BLaER1 (cell line): ENCODE results near the gene CEP63.

ENCODE experiments used
- H3K27ac ChIP-seq: shearing (Covaris generic); formaldehyde crosslinking; 2 replicates; pipeline ENCODE4 v1.8.1; 2022
- H3K27me3 ChIP-seq: shearing (Covaris generic); formaldehyde crosslinking; 2 replicates; pipeline ENCODE4 v1.8.1; 2022
- H3K36me3 ChIP-seq: shearing (Covaris generic); formaldehyde crosslinking; 2 replicates; pipeline ENCODE4 v1.8.1; 2022
- H3K4me1 ChIP-seq: shearing (Covaris generic); formaldehyde crosslinking; 2 replicates; pipeline ENCODE4 v1.8.1; 2022
- H3K4me2 ChIP-seq: shearing (Covaris generic); formaldehyde crosslinking; 2 replicates; pipeline ENCODE4 v1.8.1; 2022
- H3K4me3 ChIP-seq: shearing (Covaris generic); formaldehyde crosslinking; 2 replicates; pipeline ENCODE4 v1.8.1; 2022
- H3K9ac ChIP-seq: shearing (Covaris generic); formaldehyde crosslinking; 2 replicates; pipeline ENCODE4 v1.8.1; 2022
- H3K9me3 ChIP-seq: shearing (Covaris generic); formaldehyde crosslinking; 2 replicates; pipeline ENCODE4 v1.8.1; 2022
- H4K20me1 ChIP-seq: shearing (Covaris generic); formaldehyde crosslinking; 2 replicates; pipeline ENCODE4 v1.8.1; 2022
- Cebpa-rat ChIP-seq: shearing (Covaris generic); IDR thresholded peaks from 2 replicates; pipeline ENCODE4 v1.8.1; 2022

Gene CEP63

DNA sequence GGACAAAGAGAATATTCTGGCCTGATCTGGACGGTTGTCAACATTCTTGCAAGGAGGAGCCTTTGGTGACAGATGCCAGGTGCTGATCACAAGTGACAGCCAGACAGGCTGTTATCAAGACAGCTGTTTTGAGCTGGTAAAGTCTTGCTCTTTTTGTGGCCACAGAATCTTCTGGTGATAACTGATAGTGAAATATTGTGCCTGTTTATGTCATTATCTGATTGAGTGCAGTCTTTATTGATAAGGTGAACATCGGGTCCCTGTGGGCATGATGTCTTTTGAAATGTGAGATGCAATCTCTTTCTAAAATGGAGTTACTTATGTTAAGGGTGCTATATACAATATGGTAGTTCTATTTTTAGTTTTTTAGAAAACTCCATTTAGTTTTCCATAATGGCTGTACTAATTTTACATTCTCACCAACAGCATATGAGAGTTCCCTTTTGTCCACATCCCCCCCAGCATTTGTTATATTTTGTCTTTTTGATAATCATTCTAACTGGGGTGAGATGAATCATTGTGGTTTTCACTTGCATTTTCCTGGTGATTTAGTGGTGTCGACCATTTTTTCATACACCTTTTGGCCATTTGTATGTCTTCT, 10.7 kb downstream of the CEP63 start:
- peaks cover 55% of the 10 kb centered on the region for H4K20me1 ChIP-seq
- no peaks in the 10 kb centered on the region for H3K4me1 ChIP-seq
- peaks cover 54% of the 10 kb centered on the region for H3K36me3 ChIP-seq
- H3K4me3 ChIP-seq: no peak overlapping the region
- no peak for TF ChIP-seq Cebpa-rat
- H3K9me3 ChIP-seq: peaks cover 41% of the 10 kb centered on the region
- no peaks in the 10 kb centered on the region for H3K27me3 ChIP-seq
- H3K4me2 ChIP-seq: no peak overlapping the region
- no peak overlapping the region for H3K27ac ChIP-seq
- H3K9ac ChIP-seq: no peak overlapping the region

DNA sequence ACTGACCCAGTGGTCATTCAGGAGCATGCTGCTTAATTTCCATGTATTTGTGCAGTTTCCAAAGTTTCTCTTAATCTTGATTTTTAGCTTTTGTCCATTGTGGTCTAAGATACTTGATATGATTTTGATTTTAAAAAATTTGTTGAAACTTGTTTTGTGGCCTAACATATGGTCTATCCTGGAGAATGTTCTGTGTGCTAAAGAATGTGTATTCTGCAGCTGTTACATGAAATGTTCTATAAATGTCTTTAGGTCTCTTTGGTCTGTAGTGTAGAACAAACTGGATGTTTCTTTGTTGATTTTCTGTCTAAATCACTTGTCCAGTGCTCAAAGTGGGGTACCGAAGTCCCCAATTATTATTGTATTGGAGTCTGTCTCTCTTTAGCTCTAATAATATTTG, 17.4 kb downstream of the CEP63 start:
- Histone ChIP-seq H3K36me3 (peaks cover 84% of the 10 kb centered on the region), H3K4me2 (no peak overlapping the region), H3K9me3 (peaks cover 73% of the 10 kb centered on the region), H4K20me1 (peaks cover 26% of the 10 kb centered on the region; the same call in 1 of the 2 replicates), H3K27me3 (no peaks in the 10 kb centered on the region), H3K4me3 (no peak overlapping the region), H3K4me1 (no peaks in the 10 kb centered on the region), H3K27ac (no peak overlapping the region), H3K9ac (no peak overlapping the region)
- TF ChIP-seq Cebpa-rat: no peak

DNA sequence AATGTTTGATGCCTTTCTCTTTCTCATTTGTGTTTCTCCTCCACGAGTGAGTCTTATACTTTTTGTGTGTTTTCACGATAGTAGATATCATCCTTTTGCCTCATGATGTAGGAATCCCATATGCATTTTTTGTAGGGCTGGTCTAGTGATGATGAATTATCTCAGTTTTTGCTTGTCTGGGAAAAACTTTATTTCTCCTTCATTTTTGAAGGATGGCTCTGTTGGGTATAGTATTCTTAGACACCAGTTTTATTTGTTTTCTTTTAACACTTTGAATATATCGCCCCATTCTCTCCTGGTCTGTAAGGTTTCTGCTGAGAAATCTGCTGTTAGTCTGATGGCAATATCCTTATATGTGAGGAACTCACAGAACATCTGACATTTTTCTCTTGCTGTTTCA, 18.3 kb downstream of the CEP63 start:
- Histone ChIP-seq H3K4me3 (no peak overlapping the region), H3K9ac (no peak overlapping the region), H3K27ac (no peak overlapping the region), H4K20me1 (peaks cover 18% of the 10 kb centered on the region; the same call in 1 of the 2 replicates), H3K27me3 (no peaks in the 10 kb centered on the region), H3K4me2 (no peak overlapping the region), H3K9me3 (peaks cover 67% of the 10 kb centered on the region), H3K4me1 (no peaks in the 10 kb centered on the region), H3K36me3 (peaks cover 90% of the 10 kb centered on the region)
- no peak for TF ChIP-seq Cebpa-rat

DNA sequence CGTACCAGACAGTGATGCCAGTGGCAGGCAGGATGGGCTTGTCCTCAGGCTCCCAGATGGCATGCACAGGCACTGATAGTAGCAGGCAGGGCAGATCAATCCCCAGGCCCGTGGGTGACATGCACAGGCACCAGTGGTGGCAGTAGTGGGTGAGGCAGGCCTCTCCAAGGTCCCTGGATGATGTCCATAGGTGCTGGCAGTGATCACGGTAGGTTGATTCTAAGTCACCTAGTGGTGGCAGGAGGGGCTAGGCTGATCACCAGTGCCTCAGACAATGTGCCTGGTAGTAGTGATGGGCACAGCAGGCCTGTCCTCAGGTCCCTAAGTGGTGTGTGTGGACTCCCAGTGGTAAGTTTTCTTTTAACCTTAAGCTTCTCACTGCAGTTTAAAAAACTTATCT, 19.6 kb downstream of the CEP63 start:
- peaks cover 63% of the 10 kb centered on the region for H3K9me3 ChIP-seq
- no peak overlapping the region for H3K9ac ChIP-seq
- H3K4me2 ChIP-seq: no peak overlapping the region
- TF ChIP-seq Cebpa-rat: no peak
- H3K27me3 ChIP-seq: no peaks in the 10 kb centered on the region
- peaks cover 13% of the 10 kb centered on the region; the same call in 1 of the 2 replicates for H4K20me1 ChIP-seq
- H3K4me1 ChIP-seq: no peaks in the 10 kb centered on the region
- H3K27ac ChIP-seq: no peak overlapping the region
- peaks cover 91% of the 10 kb centered on the region for H3K36me3 ChIP-seq
- no peak overlapping the region for H3K4me3 ChIP-seq

DNA sequence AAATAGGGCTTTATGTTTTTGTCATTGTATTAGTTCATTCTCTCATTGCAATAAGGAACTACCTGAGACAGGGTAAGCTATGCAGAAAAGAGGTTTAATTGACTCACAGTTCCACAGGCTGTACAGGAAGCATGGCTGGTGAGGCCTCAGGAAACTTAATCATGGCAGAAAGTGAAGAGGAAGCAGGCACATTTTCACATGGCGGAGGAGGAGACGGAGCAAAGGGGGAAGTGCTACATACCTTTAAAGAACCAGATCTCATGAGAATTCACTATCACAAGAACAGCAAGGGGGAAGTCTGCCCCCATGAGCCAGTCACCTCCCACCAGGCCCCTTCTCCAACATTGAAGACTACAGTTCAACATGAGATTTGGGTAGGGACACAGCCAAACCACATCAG, 25.6 kb downstream of the CEP63 start:
- no peak overlapping the region for H3K4me3 ChIP-seq
- H4K20me1 ChIP-seq: no peaks in the 10 kb centered on the region
- peaks cover 6% of the 10 kb centered on the region; the same call in 1 of the 2 replicates for H3K4me1 ChIP-seq
- TF ChIP-seq Cebpa-rat: no peak
- no peaks in the 10 kb centered on the region for H3K27me3 ChIP-seq
- peaks cover 91% of the 10 kb centered on the region for H3K36me3 ChIP-seq
- no peak overlapping the region for H3K9ac ChIP-seq
- peak overlapping the region; percentile 26; the same call in 1 of the 2 replicates for H3K4me2 ChIP-seq
- H3K27ac ChIP-seq: no peak overlapping the region
- peaks cover 24% of the 10 kb centered on the region for H3K9me3 ChIP-seq

DNA sequence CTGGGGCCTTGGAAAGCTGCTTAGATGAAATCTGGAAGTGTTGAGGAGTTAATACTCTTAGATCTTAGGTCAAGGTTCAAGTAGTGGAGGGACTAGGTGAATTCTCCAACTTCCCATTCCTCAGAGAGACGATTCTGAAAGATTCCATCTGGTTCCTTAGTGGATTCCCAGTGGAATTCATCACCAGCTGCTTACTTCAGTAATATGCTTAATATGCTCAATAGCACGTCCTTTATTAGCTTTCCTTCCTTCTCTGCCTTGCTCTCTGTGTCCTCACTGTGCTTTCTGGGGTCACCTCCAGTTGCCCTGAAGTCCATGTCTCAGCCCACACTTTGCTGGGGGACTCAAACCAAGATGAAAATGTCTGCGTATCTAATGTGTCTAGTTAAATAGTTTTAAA, 31.0 kb downstream of the CEP63 start:
- Histone ChIP-seq H3K36me3 (peaks cover 57% of the 10 kb centered on the region), H3K4me2 (no peak overlapping the region), H4K20me1 (no peaks in the 10 kb centered on the region), H3K4me3 (no peak overlapping the region), H3K9me3 (peaks cover 21% of the 10 kb centered on the region), H3K27ac (no peak overlapping the region), H3K9ac (no peak overlapping the region), H3K4me1 (no peaks in the 10 kb centered on the region), H3K27me3 (no peaks in the 10 kb centered on the region)
- TF ChIP-seq Cebpa-rat: no peak

DNA sequence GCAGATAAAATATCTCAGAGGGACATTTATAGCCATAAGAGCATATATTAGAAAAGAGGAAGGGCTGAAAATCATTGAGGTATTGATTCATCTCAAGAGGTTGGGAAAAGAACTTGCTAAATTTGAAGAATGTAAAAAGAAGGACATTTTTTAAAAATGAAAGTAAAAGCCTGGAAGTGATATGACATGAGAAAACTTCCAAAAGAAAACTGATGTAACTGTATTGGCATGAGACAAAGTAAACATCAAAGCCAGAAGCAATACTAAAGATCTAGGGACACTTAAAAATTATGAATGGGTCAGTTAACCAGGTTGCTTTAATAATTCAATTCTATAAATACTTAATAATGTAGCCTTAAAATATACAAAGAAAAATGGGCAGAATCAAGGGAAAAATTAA, 31.9 kb downstream of the CEP63 start:
- Histone ChIP-seq H3K4me2 (no peak overlapping the region), H3K4me1 (no peaks in the 10 kb centered on the region), H3K9ac (no peak overlapping the region), H3K9me3 (peaks cover 30% of the 10 kb centered on the region), H3K27ac (no peak overlapping the region), H4K20me1 (no peaks in the 10 kb centered on the region), H3K27me3 (no peaks in the 10 kb centered on the region), H3K36me3 (peaks cover 57% of the 10 kb centered on the region), H3K4me3 (no peak overlapping the region)
- TF ChIP-seq Cebpa-rat: no peak

DNA sequence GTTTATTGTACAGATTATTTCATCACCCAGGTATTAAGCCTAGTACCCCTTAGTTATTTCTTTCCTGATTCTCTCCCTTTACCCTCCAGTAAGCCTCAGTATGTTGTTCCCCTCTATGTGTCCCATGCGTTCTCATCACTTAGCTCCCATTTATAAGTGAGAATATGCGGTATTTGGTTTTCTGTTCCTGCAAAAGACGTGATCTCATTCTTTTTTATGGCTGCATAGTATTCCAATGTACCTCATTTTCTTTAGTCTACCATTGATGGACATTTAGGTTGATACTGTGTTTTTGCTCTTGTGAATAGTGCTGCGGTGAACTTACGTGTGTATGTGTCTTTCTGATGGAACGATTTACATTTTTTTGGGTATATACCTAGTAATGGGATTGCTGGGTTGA, 36.7 kb downstream of the CEP63 start:
- H3K9ac ChIP-seq: no peak overlapping the region
- H4K20me1 ChIP-seq: peaks cover 3% of the 10 kb centered on the region; the same call in 1 of the 2 replicates
- no peak overlapping the region for H3K27ac ChIP-seq
- H3K9me3 ChIP-seq: peaks cover 77% of the 10 kb centered on the region
- no peak overlapping the region for H3K4me3 ChIP-seq
- no peaks in the 10 kb centered on the region for H3K27me3 ChIP-seq
- no peaks in the 10 kb centered on the region for H3K4me1 ChIP-seq
- H3K36me3 ChIP-seq: peaks cover 68% of the 10 kb centered on the region
- no peak overlapping the region for H3K4me2 ChIP-seq
- no peak for TF ChIP-seq Cebpa-rat

DNA sequence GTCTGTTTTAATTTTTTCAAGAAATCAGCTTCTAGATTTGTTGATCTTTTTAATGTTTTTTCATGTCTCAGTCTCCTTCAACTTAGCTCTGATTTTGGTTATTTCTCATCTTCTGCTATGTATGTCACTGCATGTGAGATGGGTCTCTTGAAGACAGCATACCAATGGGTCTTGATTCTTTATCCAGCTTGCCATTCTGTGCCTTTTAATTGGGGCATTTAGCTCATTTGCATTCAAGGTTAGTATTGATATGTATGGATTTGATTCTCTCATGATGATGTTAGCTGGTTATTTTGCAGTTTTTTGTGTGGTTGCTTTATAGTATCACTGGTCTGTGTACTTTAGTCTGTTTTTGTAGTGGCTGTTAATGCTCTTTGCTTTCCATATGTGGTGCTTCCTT, 39.4 kb downstream of the CEP63 start:
- peaks cover 8% of the 10 kb centered on the region; the same call in 1 of the 2 replicates for H4K20me1 ChIP-seq
- H3K4me3 ChIP-seq: no peak overlapping the region
- no peaks in the 10 kb centered on the region for H3K27me3 ChIP-seq
- H3K9me3 ChIP-seq: peaks cover 70% of the 10 kb centered on the region
- no peak overlapping the region for H3K4me2 ChIP-seq
- TF ChIP-seq Cebpa-rat: no peak
- no peaks in the 10 kb centered on the region for H3K4me1 ChIP-seq
- no peak overlapping the region for H3K27ac ChIP-seq
- H3K36me3 ChIP-seq: peaks cover 68% of the 10 kb centered on the region
- H3K9ac ChIP-seq: no peak overlapping the region

DNA sequence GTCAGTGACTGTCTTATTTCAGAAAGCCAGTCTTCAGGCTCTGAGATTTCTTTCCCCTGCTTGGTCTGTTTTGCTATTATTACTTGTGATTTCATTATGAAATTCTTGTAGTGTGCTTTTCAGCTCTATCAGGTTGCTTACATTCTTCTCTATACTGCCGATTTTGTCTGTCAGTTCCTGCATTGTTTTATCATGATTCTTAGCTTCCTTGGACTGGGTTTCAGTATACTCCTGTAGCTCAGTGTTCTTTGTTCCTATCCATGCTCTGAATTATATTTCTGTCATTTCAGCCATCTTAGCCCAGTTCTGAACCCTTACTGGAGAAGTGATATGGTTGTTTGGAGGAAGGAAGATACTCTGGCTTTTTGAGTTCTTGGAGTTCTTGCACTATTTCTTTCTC, 40.5 kb downstream of the CEP63 start:
- H3K4me1 ChIP-seq: no peaks in the 10 kb centered on the region
- no peak for TF ChIP-seq Cebpa-rat

More for the DNA sequence above, 40.5 kb downstream of the CEP63 start:
- peaks cover 8% of the 10 kb centered on the region; the same call in 1 of the 2 replicates for H4K20me1 ChIP-seq
- H3K4me2 ChIP-seq: no peak overlapping the region
- H3K27me3 ChIP-seq: no peaks in the 10 kb centered on the region
- H3K36me3 ChIP-seq: peaks cover 71% of the 10 kb centered on the region
- H3K9ac ChIP-seq: no peak overlapping the region
- no peak overlapping the region for H3K27ac ChIP-seq
- peaks cover 65% of the 10 kb centered on the region for H3K9me3 ChIP-seq
- no peak overlapping the region for H3K4me3 ChIP-seq
